SK-N-MC (cell line): ENCODE data around the gene TARS1.
A peak's percentile ranks its signal among the peaks of the same experiment; 100 is the strongest.
"Not testable (repeated sequence)": the region's sequence is repeated elsewhere in the genome, so short reads cannot be mapped to it uniquely, and the experiment has no call there.

Experiments
- DNase-seq: peaks from one replicate; pipeline ENCODE4 v3.0.0-alpha.2; 2011; ENCODE audit warnings: low read depth, low spot score
- H3K27ac ChIP-seq: fragments of 200-600 bp; sonication (generic); 2 replicates; pipeline ENCODE4 v1.5.1; 2016; ENCODE audit warnings: mixed run types
- H3K36me3 ChIP-seq: fragments of 200-600 bp; sonication (generic); 2 replicates; pipeline ENCODE4 v1.6.1; 2017; ENCODE audit warnings: antibody characterized with exemption, low read length, mixed read lengths; ENCODE audit not compliant: insufficient read depth
- H3K4me3 ChIP-seq: fragments of 200-600 bp; sonication (generic); 2 replicates; pipeline ENCODE4 v1.5.1; 2016
- H3K9ac ChIP-seq: fragments of 200-600 bp; sonication (generic); 2 replicates; pipeline ENCODE4 v1.8.0; 2017; ENCODE audit warnings: mixed run types, mixed read lengths; ENCODE audit not compliant: insufficient read length
- H3K9me3 ChIP-seq: fragments of 200-600 bp; sonication (generic); 2 replicates; pipeline ENCODE4 v1.6.1; 2017; ENCODE audit warnings: low read depth, mild to moderate bottlenecking, antibody characterized with exemption, low read length, moderate library complexity, mixed read lengths
- EZH2 ChIP-seq: fragments of 200-600 bp; sonication (generic); IDR thresholded peaks from one replicate; pipeline ENCODE4 v1.6.1; 2017; ENCODE audit warnings: antibody characterized with exemption
- FOXP2 ChIP-seq: optimal IDR thresholded peaks from 2 replicates; pipeline ENCODE3; 2011; ENCODE audit warnings: mild to moderate bottlenecking, moderate library complexity; ENCODE audit not compliant: insufficient read depth; ENCODE audit errors: extremely low read length, control extremely low read depth
- POLR2AphosphoS5 ChIP-seq: IDR thresholded peaks from 2 replicates; pipeline ENCODE4 v1.6.1; 2012; ENCODE audit warnings: mild to moderate bottlenecking, low read depth, low read length, borderline replicate concordance

Gene TARS1

GRCh38 chr5:33433303-33434240 lies 7.2 kb upstream of the TARS1 start:
- DNase-seq: no peak
- Histone ChIP-seq H3K36me3 (no peaks in the 10 kb centered on the region), H3K9ac (no peak overlapping the region), H3K9me3 (no peaks in the 10 kb centered on the region), H3K4me3 (no peak overlapping the region), H3K27ac (no peak overlapping the region)
- TF ChIP-seq FOXP2 (no peak), EZH2 (no peak), POLR2AphosphoS5 (no peak)

- H3K27ac ChIP-seq, H3K9me3 ChIP-seq, H3K9ac ChIP-seq, H3K4me3 ChIP-seq, H3K36me3 ChIP-seq: not testable (repeated sequence)
- DNase-seq: peak; percentile 30
Observed at GRCh38 chr5:33435893-33436490, 4.8 kb upstream of the TARS1 start.

GRCh38 chr5:33438996-33439395 lies 1.8 kb upstream of the TARS1 start:
- peak overlapping the region; percentile 91 for H3K4me3 ChIP-seq
- no peak for DNase-seq
- H3K36me3 ChIP-seq: peaks cover 10% of the 10 kb centered on the region
- H3K27ac ChIP-seq: no peak overlapping the region
- TF ChIP-seq POLR2AphosphoS5: no peak
- no peak for TF ChIP-seq FOXP2
- TF ChIP-seq EZH2: no peak
- peak overlapping the region; percentile 92 for H3K9ac ChIP-seq
- no peaks in the 10 kb centered on the region for H3K9me3 ChIP-seq

- peaks cover 20% of the 10 kb centered on the region for H3K36me3 ChIP-seq
- TF ChIP-seq POLR2AphosphoS5: no peak
- H3K4me3 ChIP-seq: peak overlapping the region; percentile 91
- no peak for DNase-seq
- no peaks in the 10 kb centered on the region for H3K9me3 ChIP-seq
- H3K9ac ChIP-seq: peak overlapping the region; percentile 92
- 0 out of 2 replicates have a peak overlapping the region, but pooled peaks have one; percentile 67 for H3K27ac ChIP-seq
Observed at GRCh38 chr5:33439905-33440481, 772 bp upstream of the TARS1 start.

GRCh38 chr5:33441241-33442177 lies 744 bp downstream of the TARS1 start:
- Histone ChIP-seq H3K4me3 (peak overlapping the region; percentile 91), H3K27ac (peak overlapping the region; percentile 92), H3K9ac (peak overlapping the region; percentile 93), H3K36me3 (peaks cover 35% of the 10 kb centered on the region), H3K9me3 (no peaks in the 10 kb centered on the region)
- no peak for DNase-seq
- TF ChIP-seq EZH2: no peak
- no peak for TF ChIP-seq FOXP2
- TF ChIP-seq POLR2AphosphoS5: no peak

GRCh38 chr5:33444542-33444941 lies 3.8 kb downstream of the TARS1 start:
- H3K9me3 ChIP-seq: no peaks in the 10 kb centered on the region
- H3K4me3 ChIP-seq: peak overlapping the region; percentile 1; the same call in 1 of the 2 replicates
- no peak for DNase-seq
- H3K9ac ChIP-seq: no peak overlapping the region
- no peak overlapping the region for H3K27ac ChIP-seq
- peaks cover 62% of the 10 kb centered on the region for H3K36me3 ChIP-seq
- no peak for TF ChIP-seq POLR2AphosphoS5
- no peak for TF ChIP-seq EZH2
- no peak for TF ChIP-seq FOXP2

- DNase-seq: no peak
- no peak overlapping the region for H3K4me3 ChIP-seq
- H3K27ac ChIP-seq: no peak overlapping the region
- peaks cover 74% of the 10 kb centered on the region for H3K36me3 ChIP-seq
- no peak overlapping the region for H3K9ac ChIP-seq
- TF ChIP-seq FOXP2: no peak
- no peak for TF ChIP-seq POLR2AphosphoS5
- no peak for TF ChIP-seq EZH2
- H3K9me3 ChIP-seq: no peaks in the 10 kb centered on the region
Observed at GRCh38 chr5:33445798-33446197, 5.0 kb downstream of the TARS1 start.

GRCh38 chr5:33448118-33448517 lies 7.4 kb downstream of the TARS1 start:
- Histone ChIP-seq H3K36me3 (peaks cover 84% of the 10 kb centered on the region), H3K9me3 (no peaks in the 10 kb centered on the region), H3K4me3 (no peak overlapping the region), H3K9ac (no peak overlapping the region), H3K27ac (no peak overlapping the region)
- no peak for DNase-seq
- TF ChIP-seq POLR2AphosphoS5 (no peak), FOXP2 (no peak), EZH2 (no peak)
